Motor neuron (in vitro differentiated cells): ENCODE data around the gene SAMD14. TPM values are rescaled to one million over a fixed set of nuclear protein-coding genes. Genes with fewer than 3 reads are reported as not detected.

ENCODE experiments used
- ATAC-seq, 8 experiments: fragments of 200-7000 bp; cut with Tn5 transposase; replicated peaks in 6 of 8; 2 replicates each; pipeline ENCODE4 v1.8.0; 2021; ENCODE audit warnings: mild to moderate bottlenecking in 8 of 8, moderate library complexity in 8 of 8
- H3K27ac ChIP-seq, 2 donors: fragments of 250-450 bp; sonication (Bioruptor Pico); 2 replicates each; pipeline ENCODE4 v1.9.0; 2021; ENCODE audit warnings: antibody characterized with exemption in 2 of 2, mild to moderate bottlenecking in 2 of 2, moderate library complexity in 1 of 2
- H3K4me1 ChIP-seq, 2 donors: fragments of 250-450 bp; sonication (Bioruptor Pico); replicated peaks in 1 of 2; 2 replicates each; pipeline ENCODE4 v1.6.1; 2021; ENCODE audit warnings: antibody characterized with exemption in 2 of 2, mild to moderate bottlenecking in 2 of 2, moderate library complexity in 1 of 2
- H3K4me3 ChIP-seq, 5 donors: fragments of 250-450 bp; sonication (Bioruptor Pico); 2 replicates each; pipeline ENCODE4 v1.9.0; 2021; ENCODE audit warnings: antibody characterized with exemption in 5 of 5, mild to moderate bottlenecking in 5 of 5, moderate library complexity in 4 of 5
- WGBS, 10 experiments: fragments of 450-650 bp; shearing (Covaris generic); methylation state at CpG; one replicate each; pipeline ENCODE4 v1.0.0; 2022; 5-methylcytosine and 5-hydroxymethylcytosine counted together
- in situ Hi-C, 9 experiments: fragments of 400-800 bp; cut with MboI; loops; one replicate each; pipeline ENCODE4 v1.15.0; 2021; ENCODE audit warnings: low sequenced_read_pairs in 9 of 9, low pct_unique_long_range_greater_than_20kb in 2 of 9; ENCODE audit not compliant: unreplicated experiment in 9 of 9
- total RNA-seq, 8 experiments: library from RNA; unstranded; fragments of 300-600 nt; gene quantifications; 2 replicates each; pipeline versions ENCODE4 v1.2.3 to v1.2.4, GENCODE V29; 2022

The SAMD14 gene
- total RNA-seq, 8 experiments from 2014 or later: 2.1 to 19.4 (median 10.8) TPM

GRCh38 chr17:50090071-50090470 lies 39.9 kb downstream of the SAMD14 start:
- Histone ChIP-seq H3K27ac (no peak overlapping the region), H3K4me3 (no peak overlapping the region), H3K4me1 (peaks cover 6 to 11% of the 10 kb centered on the region in 2 donors)
- in situ Hi-C loops: loop anchor here in 1 of 9 experiments (5.0 kb wide), 1 partner anchor 63 kb away; no protein-coding TSS in a partner anchor
- 40 to 79% methylated on average over 1 to 2 of the region's 6 CpGs; no CpG with 5 or more reads in 8 of the 10 experiments for WGBS, 10 experiments
- ATAC-seq: no peak

- in situ Hi-C loops: loop anchor here in 2 of 9 experiments (10.0 kb wide), 1 partner anchor 64 kb away; no protein-coding TSS in a partner anchor
- Histone ChIP-seq H3K4me1 (peaks cover 3 to 4% of the 10 kb centered on the region in 2 donors), H3K4me3 (no peak overlapping the region), H3K27ac (no peak overlapping the region)
- peak in 2 of 8 experiments; percentile 6 to 17 for ATAC-seq
- WGBS, 10 experiments: 71 to 87% (median 83%) methylated on average over 2 to 12 of the region's 25 CpGs; no CpG with 5 or more reads in 6 of the 10 experiments
Measured at GRCh38 chr17:50088952-50089825, 40.8 kb downstream of the SAMD14 start.

GRCh38 chr17:50087912-50088405 lies 42.0 kb downstream of the SAMD14 start:
- in situ Hi-C loops: loop anchor here in 2 of 9 experiments (10.0 kb wide), 1 partner anchor 63 kb away; no protein-coding TSS in a partner anchor
- Histone ChIP-seq H3K4me3 (no peak overlapping the region), H3K4me1 (no peaks in the 10 kb centered on the region), H3K27ac (no peak overlapping the region)
- peak in 4 of 8 experiments; percentile 17 to 31 (median 24) for ATAC-seq
- WGBS, 10 experiments: no CpG with 5 or more reads among the region's 19 CpGs

GRCh38 chr17:50087246-50087911 lies 42.6 kb downstream of the SAMD14 start:
- Histone ChIP-seq H3K4me1 (no peaks in the 10 kb centered on the region), H3K27ac (no peak overlapping the region), H3K4me3 (no peak overlapping the region)
- WGBS, 10 experiments: 17 to 69% (median 52%) methylated on average over 1 to 2 of the region's 10 CpGs; no CpG with 5 or more reads in 2 of the 10 experiments
- ATAC-seq: peak; percentile 65 to 100 (median 76)
- in situ Hi-C loops: loop anchor here in 2 of 9 experiments (10.0 kb wide), 1 partner anchor 63 kb away; no protein-coding TSS in a partner anchor

- WGBS, 10 experiments: 0 to 80% (median 59%) methylated on average over 1 to 3 of the region's 5 CpGs; no CpG with 5 or more reads in 4 of the 10 experiments
- in situ Hi-C loops: loop anchor here in 2 of 9 experiments (10.0 kb wide), 1 partner anchor 57 kb away; no protein-coding TSS in a partner anchor
- Histone ChIP-seq H3K27ac (no peak overlapping the region), H3K4me1 (peaks cover 0 to 2% of the 10 kb centered on the region in 2 donors), H3K4me3 (no peak overlapping the region)
- ATAC-seq: peak in 2 of 8 experiments; percentile 2 to 23
Measured at GRCh38 chr17:50081757-50082156, 48.2 kb downstream of the SAMD14 start.

- no peak overlapping the region for H3K4me3 ChIP-seq
- in situ Hi-C loops: loop anchor here in 2 of 9 experiments (10.0 kb wide), 1 partner anchor 56 kb away; no protein-coding TSS in a partner anchor
- 66 to 100% (median 92%) methylated on average over 1 to 5 of the region's 7 CpGs; no CpG with 5 or more reads in 1 of the 10 experiments for WGBS, 10 experiments
- ATAC-seq: no peak
- peaks cover 3 to 7% of the 10 kb centered on the region in 2 donors for H3K4me1 ChIP-seq
- no peak overlapping the region for H3K27ac ChIP-seq
Measured at GRCh38 chr17:50080827-50081226, 49.1 kb downstream of the SAMD14 start.

GRCh38 chr17:50080096-50080480 lies 49.9 kb downstream of the SAMD14 start:
- Histone ChIP-seq H3K4me3 (no peak overlapping the region), H3K4me1 (peaks cover 3 to 7% of the 10 kb centered on the region in 2 donors), H3K27ac (no peak overlapping the region)
- 60 to 92% (median 85%) methylated on average over 1 to 9 of the region's 11 CpGs; no CpG with 5 or more reads in 6 of the 10 experiments for WGBS, 10 experiments
- no peak for ATAC-seq
- in situ Hi-C loops: loop anchor here in 2 of 9 experiments (10.0 kb wide), 1 partner anchor 55 kb away; no protein-coding TSS in a partner anchor

GRCh38 chr17:50079334-50080095 lies 50.4 kb downstream of the SAMD14 start:
- in situ Hi-C loops: loop anchor here in 2 of 9 experiments (10.0 kb wide), 1 partner anchor 55 kb away; no protein-coding TSS in a partner anchor
- peak in 1 of 8 experiments; percentile 55 for ATAC-seq

GRCh38 chr17:50078430-50078829 lies 51.5 kb downstream of the SAMD14 start:
- ATAC-seq: no peak
- in situ Hi-C loops: no loop called here
- Histone ChIP-seq H3K4me3 (no peak overlapping the region), H3K27ac (no peak overlapping the region), H3K4me1 (peaks cover 3 to 7% of the 10 kb centered on the region in 2 donors)
- 67 to 100% (median 90%) methylated on average over 1 to 4 of the region's 4 CpGs; no CpG with 5 or more reads in 2 of the 10 experiments for WGBS, 10 experiments

More at GRCh38 chr17:50079334-50080095, 50.4 kb downstream of the SAMD14 start:
- Histone ChIP-seq H3K4me3 (no peak overlapping the region), H3K4me1 (peaks cover 3 to 7% of the 10 kb centered on the region in 2 donors), H3K27ac (no peak overlapping the region)
- 53 to 82% (median 76%) methylated on average over 1 to 12 of the region's 12 CpGs; no CpG with 5 or more reads in 6 of the 10 experiments for WGBS, 10 experiments

GRCh38 chr17:50076591-50077235 lies 53.2 kb downstream of the SAMD14 start:
- in situ Hi-C loops: no loop called here
- peaks cover 3 to 7% of the 10 kb centered on the region in 2 donors for H3K4me1 ChIP-seq
- H3K27ac ChIP-seq: no peak overlapping the region
- H3K4me3 ChIP-seq: no peak overlapping the region
- ATAC-seq: peak in 6 of 8 experiments; percentile 32 to 83 (median 62)
- WGBS, 10 experiments: 38 to 60% methylated on average over 1 to 4 of the region's 39 CpGs; no CpG with 5 or more reads in 8 of the 10 experiments

GRCh38 chr17:50076221-50076590 lies 53.8 kb downstream of the SAMD14 start:
- in situ Hi-C loops: no loop called here

More at GRCh38 chr17:50076221-50076590, 53.8 kb downstream of the SAMD14 start:
- no peak overlapping the region for H3K27ac ChIP-seq
- peaks cover 3 to 7% of the 10 kb centered on the region in 2 donors for H3K4me1 ChIP-seq
- no CpG with 5 or more reads among the region's 16 CpGs for WGBS, 10 experiments
- peak in 3 of 8 experiments; percentile 9 to 13 (median 10) for ATAC-seq
- H3K4me3 ChIP-seq: no peak overlapping the region
